HepG2 (cell line): ENCODE measurements around the gene PPP1R16B. TPM values are rescaled to one million over a fixed set of nuclear protein-coding genes. Genes with fewer than 3 reads are reported as not detected.

Source experiments
- ATAC-seq: fragments of 200-7000 bp; cut with Tn5 transposase; 3 replicates; pipeline ENCODE4 v1.9.1; 2020; ENCODE audit warnings: mild to moderate bottlenecking, moderate library complexity
- BruUV-seq: library from RNA; stranded (reverse); fragments of 400-500 nt; replicated peaks from 2 replicates; lab custom pipeline; 2021; lab: Mats Ljungman, UMichigan
- CTCF ChIA-PET: fragments of 300-600 bp; formaldehyde crosslinking; extraction: SDS; loops from one replicate; lab custom pipeline; 2021; ENCODE audit warnings: low total read pairs, inconsistent platforms, low intra/inter-chr PET ratio; lab: Yijun Ruan, JAX
- POLR2A ChIA-PET: fragments of 350-600 bp; sonication (Branson Sonifier 250); formaldehyde crosslinking; loops from one replicate; lab custom pipeline; 2020; ENCODE audit warnings: antibody characterized with exemption, inconsistent platforms; lab: Yijun Ruan, JAX
- DNase-seq: peaks from one replicate; pipeline ENCODE4 v3.0.0-alpha.2; 2015; ENCODE audit warnings: low spot score
- FAIRE-seq: peaks from 3 replicates; lab custom pipeline; 2011; peaks lifted over from hg19 to GRCh38; lab: Jason Lieb, UNC
- H2AFZ ChIP-seq: one replicate; pipeline ENCODE4 v1.6.1; 2011; ENCODE audit warnings: low read length, inconsistent platforms
- H3K27ac ChIP-seq: fragments of 300-600 bp; 3 replicates; pipeline ENCODE4 v1.8.0; 2011; ENCODE audit warnings: mixed run types, mild to moderate bottlenecking, mixed read lengths, low read length, inconsistent platforms; ENCODE audit not compliant: insufficient read depth; ENCODE audit errors: extremely low read length
- H3K27me3 ChIP-seq, 2 experiments: fragments of 200-600 bp in 1 of 2; 2 replicates in 1 of 2; 3 replicates in 1 of 2; pipeline versions ENCODE4 v1.6.0 to v1.8.0; 2011; ENCODE audit warnings: low read length in 2 of 2, mild to moderate bottlenecking in 2 of 2, moderate library complexity in 2 of 2, inconsistent platforms in 1 of 2; ENCODE audit not compliant: insufficient read depth in 2 of 2, control insufficient read depth in 1 of 2
- H3K36me3 ChIP-seq, 2 experiments: fragments of 200-600 bp in 1 of 2; replicated peaks in 1 of 2; 2 replicates in 1 of 2; 3 replicates in 1 of 2; pipeline versions ENCODE4 v1.5.1 to v1.8.0; 2011; ENCODE audit warnings: low read length in 2 of 2, inconsistent platforms in 1 of 2; ENCODE audit not compliant: insufficient read depth in 2 of 2, control insufficient read depth in 1 of 2
- H3K4me1 ChIP-seq: 2 replicates; pipeline ENCODE4 v1.5.1; 2012; ENCODE audit warnings: low read length, inconsistent platforms; ENCODE audit not compliant: insufficient read depth
- H3K4me2 ChIP-seq: 2 replicates; pipeline ENCODE4 v1.6.0; 2011; ENCODE audit warnings: low read depth, low read length, inconsistent platforms
- H3K4me3 ChIP-seq, 3 experiments: fragments of 200-600 bp in 1 of 3; sonication (generic), shearing (Covaris generic) in 1 of 3; replicated peaks in 1 of 3; 2 replicates each; pipeline ENCODE4 v1.5.1; 2011 to 2016; ENCODE audit warnings: low read length in 3 of 3, inconsistent platforms in 2 of 3, low read depth in 2 of 3, mild to moderate bottlenecking in 2 of 3, control low read depth in 1 of 3, mixed read lengths in 1 of 3; ENCODE audit not compliant: insufficient read depth in 1 of 3
- H3K79me2 ChIP-seq: one replicate; pipeline ENCODE4 v1.6.1; 2011; ENCODE audit warnings: low read length, inconsistent platforms; ENCODE audit not compliant: insufficient read depth
- H3K9ac ChIP-seq: 2 replicates; pipeline ENCODE4 v1.6.0; 2011; ENCODE audit warnings: mild to moderate bottlenecking, low read depth, low read length, inconsistent platforms; ENCODE audit not compliant: insufficient read depth
- H3K9me3 ChIP-seq: 2 replicates; pipeline ENCODE4 v1.5.1; 2012; ENCODE audit warnings: mild to moderate bottlenecking, low read length
- H4K20me1 ChIP-seq: 2 replicates; pipeline ENCODE4 v1.6.0; 2011; ENCODE audit warnings: inconsistent platforms, mild to moderate bottlenecking, low read length, moderate library complexity; ENCODE audit not compliant: insufficient read depth
- ISX ChIP-seq: sonication (generic); formaldehyde crosslinking; conservative IDR thresholded peaks from 2 replicates; pipeline ENCODE4 v1.5.0; 2020; ENCODE audit warnings: missing genetic modification reagents
- KAT8 ChIP-seq: IDR thresholded peaks from 2 replicates; pipeline ENCODE4 v1.6.1; 2016; ENCODE audit warnings: missing genetic modification reagents, missing compliant biosample characterization
- NBN ChIP-seq: fragments of 450-650 bp; conservative IDR thresholded peaks from 2 replicates; pipeline ENCODE4 v1.6.1; 2017
- PPARG ChIP-seq: conservative IDR thresholded peaks from 2 replicates; pipeline ENCODE4 v1.6.1; 2016; ENCODE audit warnings: missing biosample characterization, missing genetic modification reagents
- SALL2 ChIP-seq: sonication (generic); formaldehyde crosslinking; IDR thresholded peaks from 2 replicates; pipeline ENCODE4 v1.8.1; 2023; ENCODE audit warnings: mild to moderate bottlenecking, missing genetic modification reagents, inconsistent platforms
- ZBTB21 ChIP-seq: sonication (generic); formaldehyde crosslinking; IDR thresholded peaks from 2 replicates; pipeline ENCODE4 v1.4.0; 2020; ENCODE audit warnings: missing genetic modification reagents
- ZBTB42 ChIP-seq: sonication (generic); formaldehyde crosslinking; IDR thresholded peaks from 2 replicates; pipeline ENCODE4 v1.5.0; 2020; ENCODE audit warnings: mild to moderate bottlenecking, missing genetic modification reagents
- ZNF281 ChIP-seq: sonication (generic); formaldehyde crosslinking; IDR thresholded peaks from 2 replicates; pipeline ENCODE4 v1.4.0; 2020; ENCODE audit warnings: missing genetic modification reagents, borderline replicate concordance
- ZNF557 ChIP-seq: sonication (generic); formaldehyde crosslinking; IDR thresholded peaks from 2 replicates; pipeline ENCODE4 v1.4.0; 2020; ENCODE audit warnings: missing genetic modification reagents
- WGBS: methylation state at CpG from one replicate; pipeline ENCODE4 v1.1.6; 2017; ENCODE audit warnings: low lambda C conversion rate; 5-methylcytosine and 5-hydroxymethylcytosine counted together
- in situ Hi-C: cut with HindIII; loops from 2 replicates; pipeline ENCODE4 v1.10.0; 2017; ENCODE audit warnings: low pct_unique_long_range_greater_than_20kb; ENCODE audit not compliant: extremely low pct_ligation_motif_present
- intact Hi-C: fragments of 100-400 bp; cut with micrococcal nuclease; formaldehyde crosslinking; loops from one replicate; pipeline ENCODE4 v1.10.0; 2022; ENCODE audit not compliant: unreplicated experiment
- polyA plus RNA-seq, 8 experiments: library from polyadenylated mRNA; depleted of rRNA in 3 of 8; stranded (reverse) in 7 of 8; unstranded in 1 of 8; fragments of >200 nt; fragmentation: Illumina TruSeq in 4 of 8; extraction: Trizol in 4 of 8; gene quantifications; 2 replicates each; pipeline versions ENCODE4 v1.2.1 to v1.2.3, GENCODE V29; 2011 to 2016; ENCODE audit warnings: low read depth in 4 of 8, missing spikeins in 1 of 8, mixed read lengths in 1 of 8; ENCODE audit not compliant: insufficient read depth in 1 of 8
- total RNA-seq, 5 experiments: library from RNA; depleted of rRNA; stranded (reverse); fragments of >200 nt; fragmentation: Illumina TruSeq; extraction: Trizol; gene quantifications; 2 replicates each; pipeline ENCODE4 v1.2.3, GENCODE V29; 2016; ENCODE audit warnings: low read depth in 1 of 5
- TF ChIP-seq, protein P1 (sequence below): sonication (generic); formaldehyde crosslinking; IDR thresholded peaks from 2 replicates; pipeline ENCODE4 v1.5.0; 2020; ENCODE audit warnings: missing genetic modification reagents, mild to moderate bottlenecking, borderline replicate concordance
- TF ChIP-seq, protein P2 (sequence below): sonication (generic); formaldehyde crosslinking; conservative IDR thresholded peaks from 2 replicates; pipeline ENCODE4 v1.4.0; 2020; ENCODE audit warnings: missing genetic modification reagents

PPP1R16B gene
- total and polyA plus RNA-seq, 2 of the 13 experiments (the other 11 are each of a cell fraction or from before 2014, with no cell fraction given), result 0.02 to 0.11 TPM

- TF ChIP-seq ISX (CRISPR knock-in tag) (no peak), KAT8 (CRISPR knock-in tag) (peak; percentile 74), ZBTB21 (peak; percentile 47; the same call in 1 of the 2 replicates), ZBTB42 (CRISPR knock-in tag) (no peak)
- TF ChIP-seq, all 625 proteins: peak for 218
These were observed 20.6 kb downstream of the PPP1R16B start (continued) for GRCh38 chr20:38825901-38826625.

GRCh38 chr20:38827770-38828281 lies 22.3 kb downstream of the PPP1R16B start:
- Histone ChIP-seq H3K9ac (no peak overlapping the region), H3K9me3 (no peaks in the 10 kb centered on the region), H3K4me2 (no peak overlapping the region), H3K4me3 (no peak overlapping the region), H3K79me2 (no peaks in the 10 kb centered on the region), H3K36me3 (no peaks in the 10 kb centered on the region), H2AFZ (no peak overlapping the region), H3K27ac (no peak overlapping the region), H3K27me3 (0 out of 5 replicates have a peak, but pooled peaks cover 1 to 3% of the 10 kb centered on the region in 2 experiments), H4K20me1 (no peaks in the 10 kb centered on the region), H3K4me1 (peaks cover 19% of the 10 kb centered on the region)
- no peak for ATAC-seq
- ChIA-PET CTCF (no interaction called here), POLR2A (no interaction called here)
- intact Hi-C loops, result no loop called here
- FAIRE-seq, result no peak
- TF ChIP-seq, protein P1, sequence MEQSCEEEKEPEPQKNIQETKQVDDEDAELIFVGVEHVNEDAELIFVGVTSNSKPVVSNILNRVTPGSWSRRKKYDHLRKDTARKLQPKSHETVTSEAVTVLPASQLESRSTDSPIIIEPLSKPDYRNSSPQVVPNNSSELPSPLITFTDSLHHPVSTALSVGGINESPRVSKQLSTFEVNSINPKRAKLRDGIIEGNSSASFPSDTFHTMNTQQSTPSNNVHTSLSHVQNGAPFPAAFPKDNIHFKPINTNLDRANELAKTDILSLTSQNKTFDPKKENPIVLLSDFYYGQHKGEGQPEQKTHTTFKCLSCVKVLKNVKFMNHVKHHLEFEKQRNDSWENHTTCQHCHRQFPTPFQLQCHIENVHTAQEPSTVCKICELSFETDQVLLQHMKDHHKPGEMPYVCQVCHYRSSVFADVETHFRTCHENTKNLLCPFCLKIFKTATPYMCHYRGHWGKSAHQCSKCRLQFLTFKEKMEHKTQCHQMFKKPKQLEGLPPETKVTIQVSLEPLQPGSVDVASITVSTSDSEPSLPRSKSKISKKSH (CRISPR knock-in tag), result no peak
- TF ChIP-seq ZNF557 (CRISPR knock-in tag) (no peak), ZNF281 (CRISPR knock-in tag) (no peak), NBN (no peak), SALL2 (CRISPR knock-in tag) (no peak), PPARG (no peak)
- TF ChIP-seq, protein P2, sequence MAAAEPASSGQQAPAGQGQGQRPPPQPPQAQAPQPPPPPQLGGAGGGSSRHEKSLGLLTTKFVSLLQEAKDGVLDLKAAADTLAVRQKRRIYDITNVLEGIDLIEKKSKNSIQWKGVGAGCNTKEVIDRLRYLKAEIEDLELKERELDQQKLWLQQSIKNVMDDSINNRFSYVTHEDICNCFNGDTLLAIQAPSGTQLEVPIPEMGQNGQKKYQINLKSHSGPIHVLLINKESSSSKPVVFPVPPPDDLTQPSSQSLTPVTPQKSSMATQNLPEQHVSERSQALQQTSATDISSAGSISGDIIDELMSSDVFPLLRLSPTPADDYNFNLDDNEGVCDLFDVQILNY (CRISPR knock-in tag), result no peak
- in situ Hi-C loops, result no loop called here
- no TSS peak for BruUV-seq
- no peak for DNase-seq
- 41% methylated on average over 7 of the region's 7 CpGs for WGBS
